Testis (tissue), 5 donors: Measurements from ENCODE around the gene PHAF1. TPM values are rescaled to one million over a fixed set of nuclear protein-coding genes. Genes with fewer than 3 reads are reported as not detected.

ENCODE experiments used
- DNase-seq: peaks from one replicate; pipeline ENCODE4 v3.0.0-alpha.2; 2019
- H3K27ac ChIP-seq, 2 donors: fragments of 200-600 bp; sonication (generic); one replicate each; pipeline ENCODE4 v1.5.1; 2019
- H3K27me3 ChIP-seq: fragments of 200-600 bp; sonication (generic); one replicate; pipeline ENCODE4 v1.5.1; 2019
- H3K36me3 ChIP-seq: fragments of 200-600 bp; sonication (generic); one replicate; pipeline ENCODE4 v1.5.1; 2017; ENCODE audit warnings: low read depth; ENCODE audit errors: missing control alignments
- H3K4me1 ChIP-seq: fragments of 200-600 bp; sonication (generic); one replicate; pipeline ENCODE4 v1.5.1; 2019
- H3K4me3 ChIP-seq, 2 donors: fragments of 200-600 bp; sonication (generic); one replicate each; pipeline ENCODE4 v1.5.1; 2017 to 2019
- H3K9me3 ChIP-seq: fragments of 200-600 bp; sonication (generic); one replicate; pipeline ENCODE4 v1.5.1; 2017
- CTCF ChIP-seq, 3 experiments: fragments of 450-650 bp in 2 of 3; fragments of 200-600 bp in 1 of 3; sonication (generic) in 1 of 3; IDR thresholded peaks; one replicate each; pipeline ENCODE4 v1.5.1; 2016 to 2019; ENCODE audit warnings: antibody characterized with exemption in 3 of 3, mild to moderate bottlenecking in 2 of 3, moderate library complexity in 1 of 3
- POLR2A ChIP-seq: fragments of 450-650 bp; IDR thresholded peaks from one replicate; pipeline ENCODE4 v1.6.1; 2017; ENCODE audit warnings: antibody characterized with exemption, mild to moderate bottlenecking, moderate library complexity
- WGBS, 2 donors: methylation state at CpG; one replicate each; pipeline ENCODE4 v1.1.5; 2018; 5-methylcytosine and 5-hydroxymethylcytosine counted together
- intact Hi-C: fragments of 100-400 bp; cut with DNase I; formaldehyde crosslinking; loops from one replicate; pipeline ENCODE4 v1.15.1; 2023; ENCODE audit warnings: low total_unique reads
- long read RNA-seq, 2 donors: transcript quantifications; one replicate each; lab custom pipeline, GENCODE V29; 2026
- polyA plus RNA-seq: library from polyadenylated mRNA; stranded (reverse); fragments of 350-450 nt; fragmentation: Illumina TruSeq; extraction: RNeasy Lipid Tissue Mini Kit (QIAGEN cat#74804); gene quantifications from one replicate; pipeline ENCODE4 v1.2.3, GENCODE V29; 2014; ENCODE audit warnings: low read depth, low replicate concordance; ENCODE audit not compliant: insufficient read depth
- total RNA-seq, 2 donors: library from RNA; depleted of rRNA; stranded (reverse); fragments of >200 nt; gene quantifications; one replicate each; pipeline ENCODE4 v1.2.3, GENCODE V29; 2016

The PHAF1 gene
- total RNA-seq (10 to 100 TPM; 32.6 to 41.6 TPM), polyA plus RNA-seq (31.2 TPM)
- long read RNA-seq, donor 1, transcript C16orf70-208 (17 exons, 1,353 nt), result major isoform, 6 of 14 reads
- long read RNA-seq, donor 1, partial matches to known transcripts, result 8 of 14 reads
- long read RNA-seq, donor 1, other reads (novel, unspliced or antisense), result 0 of 14 reads
- long read RNA-seq, donor 2, result 0 reads

GRCh38 chr16:67109407-67110135 is at the start of gene PHAF1:
Gene PHAF1 (plus strand): TSS chr16:67109941. CDS start chr16:67110176, 235 bp downstream.
- peak within 1 kb of the TSS; percentile 73 to 83 for H3K27ac ChIP-seq
- intact Hi-C loops, result no loop called here
- no peaks in the 10 kb centered on the region for H3K27me3 ChIP-seq
- TF ChIP-seq POLR2A (peak; percentile 20), CTCF (IDR thresholded peaks at IDR 0.05) (no peak)
- no peaks in the 10 kb centered on the region for H3K9me3 ChIP-seq
- peaks cover 31% of the 10 kb centered on the region for H3K4me1 ChIP-seq
- H3K36me3 ChIP-seq, result no peaks in the 10 kb centered on the region
- H3K4me3 ChIP-seq, result peak within 1 kb of the TSS; percentile 60 to 91
- 2 to 6% methylated on average over 35 to 63 of the region's 63 CpGs for WGBS, 2 donors
- DNase-seq, result peak; percentile 95

GRCh38 chr16:67063008-67063407 is 46.7 kb upstream of the PHAF1 start:
- Histone ChIP-seq H3K27ac (no peak overlapping the region), H3K36me3 (no peaks in the 10 kb centered on the region), H3K27me3 (no peaks in the 10 kb centered on the region), H3K4me3 (no peak overlapping the region), H3K4me1 (no peaks in the 10 kb centered on the region), H3K9me3 (no peaks in the 10 kb centered on the region)
- DNase-seq, result no peak
- TF ChIP-seq POLR2A, result no peak
- no peak for TF ChIP-seq CTCF (IDR thresholded peaks at IDR 0.05)
- intact Hi-C loops, result no loop called here
- 58 to 60% methylated on average over 2 of the region's 2 CpGs for WGBS, 2 donors

GRCh38 chr16:67068212-67068753 is 41.5 kb upstream of the PHAF1 start:
- no peak overlapping the region for H3K27ac ChIP-seq
- H3K4me1 ChIP-seq, result no peaks in the 10 kb centered on the region
- no peak overlapping the region for H3K4me3 ChIP-seq
- no peak for DNase-seq
- 84 to 97% methylated on average over 2 of the region's 2 CpGs for WGBS, 2 donors
- H3K27me3 ChIP-seq, result no peaks in the 10 kb centered on the region
- no peaks in the 10 kb centered on the region for H3K36me3 ChIP-seq
- no peaks in the 10 kb centered on the region for H3K9me3 ChIP-seq
- intact Hi-C loops, result no loop called here
- no peak for TF ChIP-seq CTCF (IDR thresholded peaks at IDR 0.05)
- TF ChIP-seq POLR2A, result no peak

- no peak for DNase-seq
- H3K9me3 ChIP-seq, result no peaks in the 10 kb centered on the region
- no peaks in the 10 kb centered on the region for H3K4me1 ChIP-seq
- H3K4me3 ChIP-seq, result no peak overlapping the region
- H3K27ac ChIP-seq, result no peak overlapping the region
- no peaks in the 10 kb centered on the region for H3K36me3 ChIP-seq
- H3K27me3 ChIP-seq, result no peaks in the 10 kb centered on the region
- 90% methylated on average over 4 of the region's 4 CpGs for WGBS, 2 donors
- intact Hi-C loops, result no loop called here
- no peak for TF ChIP-seq CTCF (IDR thresholded peaks at IDR 0.05)
- TF ChIP-seq POLR2A, result no peak
These were observed 38.2 kb upstream of the PHAF1 start for GRCh38 chr16:67071476-67072048.
